DMS153 (cell line): ENCODE measurements around the gene CYP26A1.

Source experiments
- DNase-seq: peaks from one replicate; lab custom pipeline; 2025; lab: John Stamatoyannopoulos, UW

CYP26A1 gene

GRCh38 chr10:93073539-93074146 is at the start of gene CYP26A1:
Gene CYP26A1, plus strand, starts transcription at chr10:93073893. Its CDS starts 42 bp downstream, at chr10:93073935.
- no peak for DNase-seq

DNA sequence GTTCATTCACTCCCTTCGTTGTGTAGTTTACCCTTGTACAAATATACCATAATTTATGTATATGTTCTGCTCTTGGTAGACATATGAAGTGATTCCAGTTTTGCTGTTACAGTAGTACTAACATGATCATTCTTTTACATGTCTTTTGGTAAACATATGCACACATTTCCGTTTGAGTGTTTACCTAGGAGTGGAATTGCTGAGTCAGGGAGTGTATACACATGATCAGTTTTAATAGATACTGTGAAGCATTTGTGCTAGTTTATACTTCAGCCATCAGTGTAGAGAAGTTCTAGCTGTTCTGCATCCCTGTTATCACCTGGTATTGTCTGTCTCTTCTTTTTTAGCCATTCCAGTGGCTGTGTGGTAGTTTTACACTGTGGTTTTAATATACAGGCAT is 47.6 kb upstream of the CYP26A1 start:
- no peak for DNase-seq

DNA sequence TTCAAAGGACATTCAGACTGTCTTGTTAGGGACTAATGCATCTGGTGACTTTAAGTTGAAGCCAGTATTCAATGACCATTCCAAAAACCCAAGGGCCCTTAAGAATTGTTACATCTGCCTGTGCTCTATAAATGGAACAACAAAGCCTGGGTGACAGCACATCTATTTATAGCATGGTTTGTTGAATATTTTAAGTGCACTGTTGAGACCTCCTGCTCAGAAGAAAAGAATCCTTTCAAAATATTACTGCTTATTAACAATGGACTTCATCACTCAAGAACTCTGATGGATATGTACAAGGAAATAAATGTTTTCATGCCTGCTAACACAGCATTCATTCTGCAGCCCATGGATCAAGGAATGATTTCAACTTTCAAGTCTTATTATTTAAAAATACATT is 46.2 kb upstream of the CYP26A1 start:
- no peak for DNase-seq

DNA sequence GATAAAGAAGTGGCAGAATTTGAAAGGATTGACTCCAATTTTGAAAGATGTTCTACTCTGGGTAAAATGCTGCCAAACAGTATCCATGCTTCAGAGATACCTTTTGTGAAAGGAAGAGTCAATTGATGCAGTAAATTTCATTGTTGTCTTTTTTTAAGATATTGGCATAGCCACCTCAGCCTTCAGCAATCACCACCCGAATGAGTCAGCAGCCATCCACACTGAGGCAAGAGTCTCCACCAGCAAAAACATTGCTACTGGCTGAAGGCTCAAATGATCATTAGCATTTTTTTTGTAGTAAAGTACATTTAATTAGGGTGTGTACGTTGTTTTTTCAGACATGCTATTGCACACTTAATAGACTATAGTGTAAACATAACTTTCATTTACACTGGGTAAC is 44.8 kb upstream of the CYP26A1 start:
- no peak for DNase-seq

- no peak for DNase-seq
Measured at GRCh38 chr10:93030409-93030808, 43.3 kb upstream of the CYP26A1 start.

DNA sequence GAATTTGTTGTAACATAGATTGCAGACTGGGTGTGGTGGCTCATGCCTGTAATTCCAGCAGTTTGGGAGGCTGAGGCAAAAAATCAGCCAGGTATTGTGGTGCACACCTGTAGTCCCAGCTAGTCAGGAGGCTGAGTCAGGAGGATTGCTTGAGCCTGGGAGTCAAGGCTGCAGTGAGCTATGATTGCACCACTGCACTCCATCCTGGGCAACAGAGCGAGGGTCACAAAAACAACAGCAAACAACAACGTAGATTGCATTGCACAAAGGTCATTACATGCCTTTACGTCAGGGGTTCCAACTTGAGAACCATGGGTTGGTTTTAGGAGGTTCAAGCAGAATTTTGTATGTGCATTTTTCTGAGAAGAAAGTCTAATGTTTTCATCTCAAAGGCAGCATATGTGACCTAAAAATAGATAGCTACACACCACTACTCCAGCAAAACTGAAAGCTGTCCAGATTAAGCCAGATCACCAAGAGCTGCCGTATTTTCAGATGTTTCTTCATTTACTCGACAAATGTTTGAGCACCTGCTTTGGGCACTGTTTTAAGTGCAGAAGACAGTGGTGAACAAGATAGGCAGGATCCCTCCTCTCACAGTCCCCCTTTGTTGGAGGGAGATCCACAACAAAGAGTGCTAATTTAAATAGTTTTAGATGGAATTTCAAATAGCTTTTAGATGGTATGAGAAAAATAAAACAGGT is 41.4 kb upstream of the CYP26A1 start:
- DNase-seq = no peak

GRCh38 chr10:93032809-93033137 is 40.9 kb upstream of the CYP26A1 start:
- no peak for DNase-seq

- DNase-seq = no peak
Measured at GRCh38 chr10:93034426-93034825, 39.3 kb upstream of the CYP26A1 start.

DNA sequence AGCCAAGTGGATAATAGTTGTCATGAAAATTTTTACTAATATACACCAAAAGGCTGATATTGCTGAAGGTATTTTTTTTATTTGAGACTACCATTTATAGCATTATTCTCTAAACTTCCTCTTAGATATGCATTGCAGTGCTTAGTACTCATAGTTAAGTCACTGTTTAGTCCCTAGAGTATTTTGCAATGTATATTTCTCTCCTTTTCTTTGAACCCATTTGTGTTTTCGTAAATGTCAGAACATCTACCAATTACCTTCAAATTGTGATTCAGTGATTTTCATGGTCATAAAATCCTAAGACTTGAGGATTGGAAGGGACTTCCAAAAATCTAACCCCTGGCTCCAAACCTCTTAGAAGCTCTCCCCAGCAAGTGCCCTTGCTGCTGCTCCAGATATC is 34.6 kb upstream of the CYP26A1 start:
- no peak for DNase-seq

GRCh38 chr10:93039721-93040120 is 34.0 kb upstream of the CYP26A1 start:
- no peak for DNase-seq

GRCh38 chr10:93054486-93054885 is 19.2 kb upstream of the CYP26A1 start:
- no peak for DNase-seq

DNA sequence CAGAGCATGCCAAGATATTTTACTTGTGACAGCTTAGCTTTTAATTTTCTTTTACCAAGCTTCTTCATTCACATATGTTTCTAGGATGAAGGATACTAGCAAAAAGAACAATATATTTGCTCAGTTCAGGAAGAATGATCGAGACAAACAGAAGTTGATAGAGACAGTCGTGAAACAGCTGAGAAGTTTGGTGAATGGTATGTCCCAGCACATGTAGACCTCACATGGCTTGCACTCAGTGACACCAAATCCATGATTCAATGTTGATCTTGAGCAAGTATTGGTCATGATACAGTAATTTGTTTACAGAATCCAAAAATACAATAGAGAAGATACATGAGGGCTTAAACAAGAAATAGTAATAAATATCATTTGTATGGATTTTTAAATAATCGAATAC is 15.6 kb upstream of the CYP26A1 start:
- DNase-seq = no peak

DNA sequence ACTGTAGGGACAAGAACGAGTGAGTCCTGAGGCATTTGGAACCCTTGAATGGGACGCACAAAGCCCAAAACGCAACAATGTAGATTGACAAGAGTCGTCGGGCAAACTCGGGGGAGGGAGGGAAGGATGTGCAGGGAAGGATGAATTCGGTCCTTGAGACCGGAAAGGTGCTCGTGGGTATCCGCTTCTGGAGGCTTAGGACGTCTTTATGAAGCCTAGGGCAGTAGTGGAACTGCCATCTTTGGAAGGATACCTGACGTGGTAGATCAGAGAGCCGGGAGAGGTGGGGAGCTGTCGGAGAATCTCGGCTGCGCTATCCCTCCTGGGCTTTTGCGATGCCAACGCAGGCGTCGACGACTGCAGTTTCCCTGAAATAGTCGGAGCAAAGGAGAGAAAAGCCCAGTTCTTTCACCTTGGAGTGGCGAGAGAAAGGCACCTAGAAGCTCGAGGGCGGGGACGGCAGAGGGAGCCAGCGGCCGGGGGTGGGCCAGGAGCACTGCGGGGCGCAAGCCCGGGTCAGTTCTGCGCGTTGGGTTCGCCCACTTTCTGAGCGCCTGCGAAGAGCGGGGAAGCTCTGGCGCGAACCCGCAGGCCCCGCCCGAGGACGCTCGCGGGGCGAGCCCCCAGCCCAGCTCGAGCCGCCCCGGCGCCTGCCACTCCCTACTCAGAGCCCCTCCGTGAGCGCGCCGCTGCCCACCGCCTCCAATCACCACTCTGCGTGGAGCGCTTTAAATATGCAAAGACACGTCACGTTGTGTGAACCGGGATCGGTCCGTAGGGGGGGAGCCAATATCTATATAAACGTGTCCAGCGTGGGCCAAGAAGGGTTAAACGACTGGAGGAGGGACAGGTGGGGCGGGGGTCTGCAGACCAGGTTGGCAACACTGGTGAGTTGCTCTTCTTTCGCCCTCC is 13.5 kb upstream of the CYP26A1 start, which contains the start of gene CYP26C1:
Gene CYP26C1 (plus strand): TSS at position 824 of the 912 bp plus-strand sequence. CDS start 466 bp downstream, outside the sequence.
- DNase-seq = no peak

DNA sequence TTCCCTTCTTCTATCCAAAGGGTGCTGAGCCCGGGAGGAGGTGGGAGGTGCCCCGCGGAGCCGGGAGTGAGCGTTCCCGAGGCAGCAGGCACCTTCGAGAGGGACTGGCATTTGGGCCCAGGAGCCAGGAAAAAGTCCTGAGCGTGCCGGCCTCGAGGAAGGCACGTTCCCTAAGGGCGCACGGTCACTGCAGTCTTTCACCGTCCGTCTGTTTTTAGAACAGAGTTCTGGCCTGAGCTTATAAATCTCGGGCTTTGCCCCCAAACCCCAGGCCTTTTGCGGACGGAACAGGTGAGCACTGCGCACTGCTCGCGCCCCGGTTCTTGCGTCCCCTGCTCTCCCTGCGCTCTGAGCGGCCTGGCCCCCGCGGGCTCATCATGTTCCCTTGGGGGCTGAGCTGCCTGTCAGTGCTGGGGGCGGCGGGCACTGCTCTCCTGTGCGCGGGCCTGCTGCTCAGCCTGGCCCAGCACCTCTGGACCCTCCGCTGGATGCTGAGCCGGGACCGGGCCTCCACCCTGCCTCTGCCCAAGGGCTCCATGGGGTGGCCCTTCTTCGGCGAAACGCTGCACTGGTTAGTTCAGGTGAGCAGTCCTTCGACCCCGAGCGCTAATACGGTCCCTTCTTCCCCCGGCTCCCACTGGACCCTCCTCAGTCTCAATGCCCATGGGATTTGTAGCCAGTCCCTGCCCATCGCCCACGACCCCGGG is 12.7 kb upstream of the CYP26A1 start:
- DNase-seq = no peak

DNA sequence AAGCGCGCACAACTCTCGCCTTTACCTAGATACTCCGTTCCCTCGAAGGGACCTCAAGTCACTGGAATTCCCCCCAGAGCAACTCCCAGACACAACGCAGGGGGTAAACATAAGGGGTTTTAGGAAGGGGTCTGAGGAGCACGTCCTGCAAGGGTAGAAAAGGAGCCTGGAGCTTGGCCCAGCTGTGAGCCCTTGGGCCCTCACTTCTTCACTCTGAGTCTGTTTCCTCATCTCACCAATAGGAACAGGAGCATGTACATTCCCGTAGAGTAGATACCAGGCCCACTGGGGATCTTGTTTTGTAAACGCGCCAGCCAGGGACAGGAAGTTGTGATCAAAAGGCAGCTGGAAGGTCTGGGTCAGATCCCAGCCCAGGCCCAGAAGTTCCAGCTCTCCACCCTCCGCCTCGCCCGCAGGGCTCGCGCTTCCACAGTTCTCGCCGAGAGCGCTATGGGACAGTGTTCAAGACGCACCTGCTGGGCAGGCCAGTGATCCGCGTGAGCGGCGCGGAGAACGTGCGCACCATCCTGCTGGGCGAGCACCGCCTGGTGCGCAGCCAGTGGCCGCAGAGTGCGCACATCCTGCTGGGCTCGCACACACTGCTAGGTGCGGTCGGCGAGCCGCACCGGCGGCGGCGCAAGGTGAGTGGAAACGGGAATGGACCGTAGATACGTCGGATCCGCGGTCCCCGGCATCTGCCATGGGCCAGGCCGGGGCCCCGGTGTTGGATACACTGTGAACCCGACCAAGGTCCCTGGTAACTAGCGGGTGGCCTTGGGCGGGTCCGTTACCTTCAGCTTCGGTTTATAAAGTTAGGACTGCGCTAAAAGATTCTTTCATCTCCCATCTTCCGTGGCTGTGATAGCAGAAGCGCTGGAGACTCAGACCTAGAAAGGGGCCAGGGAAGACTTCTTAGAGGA is 11.8 kb upstream of the CYP26A1 start:
- no peak for DNase-seq

DNA sequence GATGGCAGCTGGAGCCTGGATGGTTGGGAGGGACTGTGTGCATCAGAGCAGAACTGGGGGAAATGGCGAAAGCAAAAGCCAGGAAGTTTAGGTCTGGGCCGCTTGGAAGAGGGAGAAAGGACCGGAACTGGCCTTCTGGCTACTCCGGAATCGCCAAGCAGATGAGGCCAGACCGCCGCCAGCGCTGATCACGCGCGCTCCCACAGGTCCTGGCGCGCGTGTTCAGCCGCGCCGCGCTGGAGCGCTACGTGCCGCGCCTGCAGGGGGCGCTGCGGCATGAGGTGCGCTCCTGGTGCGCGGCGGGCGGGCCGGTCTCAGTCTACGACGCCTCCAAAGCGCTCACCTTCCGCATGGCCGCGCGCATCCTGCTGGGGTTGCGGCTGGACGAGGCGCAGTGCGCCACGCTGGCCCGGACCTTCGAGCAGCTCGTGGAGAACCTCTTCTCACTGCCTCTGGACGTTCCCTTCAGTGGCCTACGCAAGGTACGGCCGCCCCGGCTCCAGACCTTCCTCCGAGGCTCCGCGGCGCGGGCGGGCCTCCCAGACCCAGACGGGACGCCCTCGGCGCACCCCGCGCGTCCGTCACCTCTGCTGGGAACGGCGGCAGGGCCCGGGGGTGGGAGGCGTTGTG is 11.1 kb upstream of the CYP26A1 start:
- no peak for DNase-seq

- no peak for DNase-seq
Measured at GRCh38 chr10:93063144-93063976, 10.3 kb upstream of the CYP26A1 start.

GRCh38 chr10:93063977-93064660 is 9.6 kb upstream of the CYP26A1 start:
- no peak for DNase-seq
